GM20431 (cell line): ENCODE measurements around the gene DCAKD.

ENCODE experiments used
- in situ Hi-C: fragments of 300-500 bp; cut with MseI, MboI; formaldehyde crosslinking; loops from one replicate; pipeline ENCODE4 v1.15.0; 2020; ENCODE audit warnings: low sequenced_read_pairs; ENCODE audit not compliant: unreplicated experiment

Gene DCAKD

DNA sequence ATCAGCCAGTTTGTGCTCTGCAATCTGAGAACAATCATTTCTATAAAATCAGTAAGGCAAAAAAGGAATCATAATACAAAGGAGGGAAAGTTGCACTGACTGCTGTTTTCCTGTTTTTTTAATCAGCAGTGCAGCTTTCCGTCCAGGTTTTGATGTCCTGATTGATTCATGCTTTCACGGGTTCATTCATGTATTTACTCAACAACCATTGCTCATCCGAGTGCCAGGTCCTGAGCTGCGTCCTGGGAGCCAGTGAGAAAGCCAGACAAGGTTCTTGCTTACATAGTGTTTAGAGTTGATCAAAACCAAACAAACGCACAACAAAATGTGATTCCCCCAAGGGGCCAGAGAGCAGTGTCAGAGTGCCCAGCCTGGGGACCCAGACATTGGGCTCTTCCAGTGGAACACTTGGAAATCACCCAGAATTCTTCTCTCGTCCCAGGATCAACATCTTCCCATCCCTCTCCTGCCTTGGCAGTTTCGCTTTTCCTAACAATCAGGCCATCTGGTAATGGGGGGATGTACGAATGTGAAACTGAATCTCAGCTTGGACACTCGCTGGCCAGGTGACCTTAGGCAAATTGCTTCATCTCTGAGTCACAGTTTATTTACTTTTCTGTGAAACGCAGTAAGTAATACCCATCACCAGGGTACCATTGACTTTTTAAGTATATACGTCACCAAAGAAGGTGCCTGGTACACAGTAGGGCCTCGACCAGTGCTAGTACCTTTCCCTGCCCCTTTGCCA lies 70.0 kb downstream of the DCAKD start:
- in situ Hi-C loops, result no loop called here

DNA sequence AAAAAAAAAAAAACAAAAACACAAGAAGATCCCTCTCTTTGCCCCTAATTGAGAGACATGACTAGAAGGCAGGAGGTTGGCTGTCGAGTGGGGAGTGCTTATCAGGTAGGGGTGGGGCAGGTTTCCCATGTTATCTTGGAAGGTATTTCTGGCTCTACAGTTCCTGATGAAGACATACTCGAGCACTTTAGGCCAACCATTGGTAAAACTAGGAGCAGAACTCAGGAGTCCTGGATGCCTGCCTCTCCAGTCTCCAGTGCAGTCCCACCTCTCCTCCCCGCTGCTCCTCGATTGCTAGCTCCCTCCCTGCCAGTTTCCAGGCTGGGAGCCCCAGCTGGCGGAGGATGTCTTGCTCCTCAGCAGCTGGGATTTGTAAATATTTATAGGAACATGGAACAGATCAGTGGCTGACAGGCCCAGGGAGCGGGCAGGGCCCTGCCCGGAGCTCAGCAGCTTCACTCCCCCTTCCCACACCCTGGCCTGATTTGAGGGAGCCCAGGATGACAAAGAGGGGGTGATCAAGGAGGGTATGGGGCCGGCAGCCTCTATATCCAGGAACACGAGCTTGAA lies 71.9 kb downstream of the DCAKD start:
- in situ Hi-C loops, result no loop called here

DNA sequence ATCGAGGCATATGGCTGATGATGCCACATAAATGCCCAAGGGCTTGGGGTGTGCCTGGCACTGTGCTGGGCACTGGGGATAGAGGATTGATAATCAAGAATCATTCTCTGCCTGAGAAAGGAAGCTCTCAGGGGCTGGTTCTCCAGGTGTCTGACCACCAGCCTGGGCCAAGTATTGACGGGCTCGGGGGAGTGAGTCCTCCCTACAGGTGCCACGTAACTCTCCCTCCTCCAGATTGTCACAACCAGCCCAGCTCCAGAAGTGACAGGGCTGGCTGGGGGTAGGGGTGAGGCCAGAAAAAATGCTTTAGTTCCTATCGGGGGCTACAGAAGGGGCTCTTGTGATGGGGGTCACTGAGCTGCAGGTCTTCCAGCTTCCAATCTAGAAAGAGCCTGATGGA lies 72.6 kb downstream of the DCAKD start:
- in situ Hi-C loops, result no loop called here

DNA sequence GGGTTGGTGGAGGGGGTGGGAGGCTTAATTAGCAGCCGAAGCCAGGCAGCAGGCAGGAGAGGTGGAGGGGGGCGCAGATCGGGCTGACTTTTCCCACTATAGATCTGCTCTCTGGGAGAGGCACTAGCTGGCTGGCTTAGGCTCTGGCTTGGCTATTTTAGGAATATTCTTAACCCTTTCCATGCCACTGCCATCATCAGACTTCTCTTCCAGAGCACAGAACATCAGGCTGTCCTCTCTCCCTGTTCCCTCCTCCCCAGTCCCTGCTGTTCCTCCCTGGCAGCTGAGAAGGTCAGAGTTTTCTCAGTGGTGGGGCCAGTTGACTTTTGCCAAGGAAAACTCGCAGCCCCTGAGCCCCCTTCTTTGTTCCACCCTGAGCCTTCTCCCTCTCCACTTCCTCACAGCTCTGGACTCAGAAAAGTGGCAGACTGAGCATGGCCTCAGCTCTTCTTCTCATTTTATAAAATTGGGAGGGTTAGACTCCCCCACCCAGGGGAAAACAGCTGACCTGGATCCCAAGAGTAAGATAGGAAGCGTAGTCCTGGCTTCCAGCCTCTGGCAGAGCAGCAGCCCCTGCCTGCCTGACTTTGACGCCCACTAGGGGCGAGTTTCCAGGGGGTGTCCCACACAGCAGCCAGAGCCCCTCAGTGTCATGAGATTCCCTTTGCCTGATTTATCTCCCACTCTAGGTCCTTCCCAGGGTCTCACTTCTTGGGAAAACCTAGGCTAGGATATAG lies 73.5 kb downstream of the DCAKD start:
- in situ Hi-C loops, result no loop called here

DNA sequence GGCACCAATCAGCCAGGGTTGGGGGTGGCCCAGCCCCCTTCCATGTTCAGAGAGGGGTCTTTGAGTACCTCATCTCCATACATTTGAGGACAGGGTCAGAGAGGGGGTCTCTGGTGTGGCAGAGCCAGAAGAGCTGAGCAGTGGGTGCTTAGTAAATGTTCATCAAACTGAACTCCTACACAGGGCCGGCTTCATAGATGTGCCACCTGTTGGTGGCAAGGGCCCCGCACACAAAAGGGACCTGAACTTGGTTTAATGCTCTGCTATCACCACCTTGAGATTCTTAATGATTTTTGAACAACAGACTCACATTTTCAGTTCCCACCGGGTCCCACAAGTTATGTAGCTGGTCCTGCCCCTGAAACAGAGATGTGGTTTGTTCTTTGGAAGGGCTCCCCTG lies 74.4 kb downstream of the DCAKD start:
- in situ Hi-C loops, result no loop called here

DNA sequence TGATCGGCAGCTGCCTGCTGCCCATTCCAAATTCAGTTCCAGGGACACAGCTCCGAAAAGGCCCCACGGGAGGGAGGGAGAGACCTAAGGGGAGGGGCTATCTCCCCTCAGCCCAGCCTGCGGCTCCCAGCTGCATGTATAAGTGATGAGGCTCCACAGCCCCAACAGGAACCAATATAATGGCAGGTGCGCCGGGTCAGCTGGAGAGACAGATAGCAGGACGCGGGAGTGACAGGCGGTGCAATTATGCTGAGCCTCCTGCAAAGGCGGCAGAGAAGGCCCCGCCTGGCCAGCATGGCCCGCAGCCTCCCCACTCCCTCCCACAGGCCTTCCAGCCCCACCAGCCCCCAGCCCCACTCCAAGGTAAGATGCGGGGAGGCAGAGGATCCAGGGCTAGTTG lies 75.2 kb downstream of the DCAKD start:
- in situ Hi-C loops, result no loop called here
